SKM-1 treated with dmso at 0.1 percent for 144 hours (cell line): ENCODE data around the gene YIF1A.
A peak's percentile ranks its signal among the peaks of the same experiment; 100 is the strongest.

Experiments used
- DNase-seq: peaks from one replicate; lab custom pipeline; 2025; ENCODE audit not compliant: unreplicated experiment; lab: John Stamatoyannopoulos, UW

Gene YIF1A, protein sequence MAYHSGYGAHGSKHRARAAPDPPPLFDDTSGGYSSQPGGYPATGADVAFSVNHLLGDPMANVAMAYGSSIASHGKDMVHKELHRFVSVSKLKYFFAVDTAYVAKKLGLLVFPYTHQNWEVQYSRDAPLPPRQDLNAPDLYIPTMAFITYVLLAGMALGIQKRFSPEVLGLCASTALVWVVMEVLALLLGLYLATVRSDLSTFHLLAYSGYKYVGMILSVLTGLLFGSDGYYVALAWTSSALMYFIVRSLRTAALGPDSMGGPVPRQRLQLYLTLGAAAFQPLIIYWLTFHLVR

GRCh38 chr11:66288671-66289547, at the start of gene YIF1A:
Gene YIF1A, minus strand, starts transcription at chr11:66289143. Its CDS starts 158 bp downstream, at chr11:66288985.
- peak; percentile 98 for DNase-seq

GRCh38 chr11:66337103-66337899, 48.4 kb upstream of the YIF1A start:
- no peak for DNase-seq

DNA sequence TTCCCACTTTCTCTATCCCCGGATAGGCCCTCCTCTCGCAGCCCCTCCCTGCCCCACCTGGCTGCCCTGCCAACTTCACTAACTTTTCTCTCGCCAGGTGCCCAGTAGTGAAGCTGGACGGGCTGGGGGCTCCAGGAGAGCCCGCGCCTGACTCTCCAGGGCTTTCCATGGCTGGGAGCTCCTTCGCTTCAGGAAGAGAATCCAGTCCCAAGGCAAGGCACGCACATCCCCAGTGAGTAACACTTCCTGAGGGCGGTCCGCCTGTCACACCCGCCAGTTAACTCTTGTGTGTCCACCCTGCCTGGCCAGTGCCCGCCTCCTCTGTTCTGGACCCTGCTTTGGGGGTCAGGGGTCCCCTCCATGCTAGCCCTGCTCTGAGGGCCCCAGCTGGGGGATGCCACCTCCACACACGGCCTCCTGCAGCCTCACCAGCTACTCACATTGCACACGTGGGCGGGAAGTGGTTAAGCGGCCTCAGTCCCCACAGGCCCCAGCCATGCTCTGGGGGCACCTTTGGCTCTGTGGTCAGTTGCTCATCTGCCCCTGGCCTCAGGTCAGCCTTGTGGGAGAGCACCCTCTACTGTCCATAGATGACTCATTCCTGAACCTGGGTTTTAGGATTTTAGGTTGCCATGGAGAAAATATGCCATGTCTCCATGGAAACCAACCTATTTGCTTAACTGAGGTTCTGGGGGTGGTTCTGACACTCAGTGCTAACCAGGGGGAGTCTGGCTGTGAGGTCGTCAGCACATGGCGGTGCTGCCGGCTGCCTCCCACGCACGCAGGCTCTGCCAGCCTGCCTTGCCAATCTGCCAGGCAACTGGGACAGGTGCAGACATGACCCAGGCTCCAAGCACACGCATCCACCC, 47.5 kb upstream of the YIF1A start, which contains the start of gene RIN1:
Gene RIN1 (minus strand): TSS at position 201 of the 869 bp plus-strand sequence. CDS start 32 bp downstream, at position 169.
- DNase-seq: peak; percentile 90

DNA sequence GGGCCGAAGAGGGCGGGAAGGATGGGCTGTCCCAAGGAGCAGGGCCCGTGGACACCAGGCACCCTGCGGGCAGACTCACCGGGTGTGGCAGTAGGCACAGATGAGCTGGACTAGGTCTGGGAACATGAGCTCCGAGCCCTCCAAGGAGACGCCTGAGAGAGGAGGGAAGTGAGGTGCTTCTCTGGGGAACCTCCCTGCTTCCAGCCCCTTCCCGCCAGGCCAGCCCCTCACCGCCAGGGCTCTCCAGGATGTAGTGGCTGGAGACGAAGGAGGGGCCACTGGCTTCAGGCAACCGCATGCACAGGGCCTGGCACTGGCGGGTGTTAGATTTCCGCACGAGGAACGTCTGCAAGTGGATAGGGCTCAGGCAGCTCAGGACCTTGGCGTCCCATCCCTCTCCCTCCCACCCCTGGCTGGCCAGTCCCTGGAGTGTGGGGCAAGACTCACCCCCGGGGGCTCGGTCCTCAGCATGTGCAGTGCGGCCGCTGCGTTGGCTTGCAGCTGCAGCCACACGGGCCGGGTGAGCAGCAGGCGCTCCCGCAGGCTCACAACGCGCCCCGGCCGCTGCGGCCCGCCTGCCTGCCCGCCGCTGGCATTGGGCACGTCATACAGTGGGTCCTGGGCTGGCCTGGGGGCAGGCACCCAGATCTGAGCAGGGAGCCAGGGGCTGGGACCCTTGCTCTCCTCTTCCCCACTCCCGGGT, 46.7 kb upstream of the YIF1A start:
- DNase-seq: peak; percentile 20

DNA sequence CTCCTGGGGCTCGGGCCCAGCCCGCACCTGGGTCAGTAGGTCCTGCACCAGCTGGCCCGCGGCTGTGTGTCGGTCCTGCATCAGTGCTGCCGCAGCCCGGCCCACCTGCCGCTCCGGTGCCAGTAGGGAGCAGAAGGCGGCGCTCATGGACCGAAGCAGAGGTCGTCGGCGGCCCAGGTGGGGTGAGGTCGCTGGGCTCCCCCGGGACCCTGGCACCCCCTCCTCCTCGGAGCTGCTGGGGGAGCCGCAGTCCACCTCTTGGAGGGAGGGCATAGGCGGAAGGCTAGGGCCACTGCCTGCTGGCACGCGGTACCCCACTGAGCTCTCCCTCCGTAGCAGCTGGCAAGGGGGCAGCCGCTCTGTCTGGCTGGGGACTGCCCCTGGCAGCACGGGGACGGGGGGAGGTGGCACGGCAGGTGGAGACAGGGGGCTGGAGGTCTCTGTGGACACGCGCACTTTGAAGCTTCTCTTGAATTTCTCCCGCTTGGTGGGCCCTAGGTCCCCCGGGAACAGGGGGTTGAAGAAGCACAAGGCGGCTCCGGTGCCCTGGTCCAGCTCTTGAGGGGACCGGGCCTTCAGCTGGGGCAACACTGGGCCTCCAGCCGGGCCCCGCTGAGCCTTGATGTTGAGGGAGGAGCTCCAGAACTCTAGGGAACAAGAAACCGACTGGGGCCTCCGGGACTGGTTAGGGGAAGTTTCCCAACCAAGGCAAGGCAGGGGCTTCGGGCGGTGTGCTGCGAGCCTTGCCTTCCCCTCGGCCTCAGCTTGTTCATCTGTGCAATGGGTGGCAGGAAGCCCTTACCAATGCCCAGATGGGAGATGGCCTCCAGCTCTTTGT, 45.9 kb upstream of the YIF1A start:
- peak; percentile 62 for DNase-seq

DNA sequence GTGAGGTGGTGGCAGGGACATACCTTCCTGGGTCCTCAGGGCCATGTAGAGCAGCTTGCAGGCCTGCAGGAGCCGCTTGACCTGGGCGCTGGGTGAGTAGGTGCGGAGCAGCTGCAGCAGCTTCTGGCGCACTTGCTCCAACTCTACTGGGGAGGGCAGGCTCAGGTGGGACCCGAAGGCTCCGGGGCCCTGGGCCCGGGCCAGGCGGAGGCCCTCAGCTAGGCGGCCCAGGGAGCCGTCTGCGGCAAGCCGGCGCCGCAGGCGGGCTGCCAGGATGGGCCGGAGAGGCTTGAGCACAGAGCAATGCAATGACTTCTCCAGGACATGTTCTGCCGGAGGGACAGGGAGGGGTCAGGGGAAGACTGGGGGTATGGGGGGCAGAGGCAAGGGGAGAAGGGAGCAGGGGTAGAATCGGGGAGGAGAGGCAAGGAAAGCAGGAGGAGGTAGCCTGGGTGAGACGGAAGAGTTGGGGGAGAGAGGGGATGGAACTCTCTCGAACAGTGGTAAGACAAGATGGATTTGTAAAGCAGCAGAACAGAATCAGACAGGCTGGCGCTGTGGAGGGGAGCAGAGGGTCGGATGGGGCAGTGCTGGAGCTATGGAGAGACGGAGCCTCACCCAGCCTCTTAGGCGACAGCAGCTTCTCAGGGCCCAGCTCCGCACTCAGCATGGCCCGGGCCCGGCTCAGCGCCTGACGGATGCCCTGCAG, 45.1 kb upstream of the YIF1A start:
- no peak for DNase-seq

DNA sequence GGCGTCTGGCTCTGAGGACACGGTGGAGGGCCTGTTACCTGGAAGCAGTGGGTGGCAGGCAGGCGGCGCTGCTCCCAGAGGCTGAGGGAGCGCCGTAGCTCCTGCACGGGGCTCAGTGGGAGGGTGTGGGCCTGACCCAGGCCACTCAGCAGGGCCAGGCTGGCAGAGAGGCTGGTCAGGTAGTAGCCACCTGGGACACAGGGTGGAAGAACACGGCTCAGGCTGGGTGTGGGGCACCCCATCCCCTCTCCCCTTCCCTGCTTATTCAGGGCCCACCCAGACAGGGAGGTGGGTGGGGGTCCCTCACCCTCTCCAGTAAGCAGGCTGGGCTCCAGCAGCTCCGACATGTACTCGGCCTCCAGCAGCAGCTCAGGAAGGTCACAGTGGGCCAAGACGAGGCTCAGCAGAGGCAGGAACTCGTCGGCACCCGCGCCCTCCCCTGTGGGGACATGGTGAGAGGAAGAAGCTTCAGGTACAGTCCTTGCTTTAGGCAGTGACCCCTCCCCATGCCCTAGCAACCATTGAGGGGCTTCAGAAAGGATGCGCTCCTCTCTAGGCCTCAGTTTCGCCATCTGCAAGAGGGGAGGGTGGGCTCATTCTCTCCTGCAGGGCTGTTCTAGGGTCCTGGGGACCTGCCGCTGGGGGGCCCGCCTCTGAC, 44.4 kb upstream of the YIF1A start:
- DNase-seq: no peak

DNA sequence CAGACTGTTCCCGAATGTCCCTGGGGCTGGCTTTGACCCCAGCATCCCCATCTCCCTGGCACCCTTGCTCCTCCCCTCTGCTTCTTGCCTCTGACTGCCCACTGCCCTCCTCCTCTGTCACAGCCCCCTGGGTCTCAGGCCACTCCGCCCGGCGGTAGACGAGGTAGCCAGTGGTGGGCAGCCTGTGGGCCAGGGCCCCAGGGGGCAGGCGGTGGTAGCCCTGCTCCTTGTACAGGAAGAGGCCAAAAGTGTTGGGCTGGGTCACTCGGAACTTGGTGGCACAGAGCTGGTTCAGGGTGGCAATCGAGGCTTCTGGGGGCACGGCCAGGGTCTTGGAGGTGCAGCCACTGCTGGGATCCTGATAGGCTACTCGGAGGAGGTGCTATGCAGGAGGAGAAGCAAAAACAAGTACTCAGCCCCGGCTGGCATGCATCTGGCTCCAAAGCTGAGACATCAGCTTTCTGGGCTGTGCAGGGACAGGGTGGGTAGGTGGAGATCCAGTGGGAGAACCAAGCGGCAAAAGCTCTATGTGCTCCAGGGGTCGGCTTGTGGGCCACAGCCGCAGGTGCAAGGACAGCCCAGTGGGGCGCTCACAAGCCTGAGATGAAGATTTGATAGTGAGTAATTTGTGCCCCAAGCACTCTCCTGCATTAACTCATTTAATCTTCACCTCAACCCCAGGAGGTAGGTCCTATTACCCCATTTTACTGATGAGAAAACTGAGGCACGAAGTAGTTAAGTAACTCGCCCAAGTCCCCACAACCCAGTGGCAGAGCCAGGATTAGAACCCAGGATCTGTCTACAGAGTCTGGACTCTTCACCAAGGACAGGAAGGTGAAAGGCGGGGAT, 43.7 kb upstream of the YIF1A start:
- no peak for DNase-seq

- no peak for DNase-seq
Measured at GRCh38 chr11:66331542-66332370, 42.8 kb upstream of the YIF1A start.

DNA sequence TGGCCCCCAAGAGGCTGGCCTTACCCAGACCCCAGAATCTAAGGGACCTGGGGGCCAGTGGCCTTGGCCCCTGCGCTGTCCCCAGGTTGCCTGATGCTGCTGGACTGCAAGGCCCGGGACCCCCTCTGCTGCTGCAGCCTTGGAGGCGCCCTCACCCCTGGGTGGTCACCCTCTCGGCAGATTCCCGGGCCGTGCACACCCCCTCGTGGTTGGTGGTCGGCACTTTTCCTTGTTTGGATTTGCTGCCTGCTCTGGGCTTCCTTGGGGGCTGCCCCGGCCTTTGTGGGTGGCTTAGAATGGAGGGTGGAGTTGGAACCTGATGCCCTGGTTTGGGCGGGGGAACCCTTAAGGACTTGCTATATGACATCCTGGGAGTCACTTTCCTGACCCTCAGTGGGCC, 42.0 kb upstream of the YIF1A start:
- DNase-seq: no peak

DNA sequence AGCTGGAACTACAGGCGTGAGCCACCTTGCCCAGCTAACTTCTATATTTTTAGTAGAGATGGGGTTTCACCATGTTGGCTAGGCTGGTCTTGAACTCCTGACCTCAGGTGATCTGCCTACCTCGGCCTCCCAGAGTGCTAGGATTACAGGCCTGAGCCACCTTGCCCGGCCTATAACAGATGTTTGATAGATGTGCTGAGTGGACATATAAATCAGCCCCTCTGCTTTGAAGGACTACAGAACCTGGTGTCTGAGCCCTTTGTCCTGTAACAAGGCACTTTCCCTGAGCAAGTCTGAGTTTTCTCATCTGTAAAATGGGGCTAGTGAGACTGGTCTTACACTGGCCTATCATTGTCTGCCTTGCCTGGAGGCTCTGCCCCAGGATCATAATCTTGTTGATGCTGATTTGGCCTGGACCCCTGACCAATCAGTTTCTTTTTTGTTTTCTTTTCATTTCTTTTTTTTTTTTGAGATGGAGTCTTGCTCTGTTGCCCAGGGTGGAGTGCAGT, 40.3 kb upstream of the YIF1A start:
- DNase-seq: no peak

GRCh38 chr11:66328302-66329144, 39.6 kb upstream of the YIF1A start:
- DNase-seq: peak; percentile 71

DNA sequence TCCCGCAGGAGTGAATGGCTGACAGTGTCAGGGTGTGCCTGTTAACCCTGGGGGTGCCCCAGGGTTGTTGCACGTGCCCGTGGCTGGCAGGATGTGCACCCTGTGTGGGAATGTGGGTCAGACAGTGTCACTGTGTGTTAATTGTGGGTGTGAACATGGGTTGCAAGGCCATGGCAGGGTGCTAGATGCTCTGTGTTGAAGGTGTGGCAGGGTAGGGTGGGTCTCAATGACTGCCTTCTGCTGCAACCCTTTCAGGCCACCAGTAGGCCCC, 39.0 kb upstream of the YIF1A start:
- DNase-seq: no peak

DNA sequence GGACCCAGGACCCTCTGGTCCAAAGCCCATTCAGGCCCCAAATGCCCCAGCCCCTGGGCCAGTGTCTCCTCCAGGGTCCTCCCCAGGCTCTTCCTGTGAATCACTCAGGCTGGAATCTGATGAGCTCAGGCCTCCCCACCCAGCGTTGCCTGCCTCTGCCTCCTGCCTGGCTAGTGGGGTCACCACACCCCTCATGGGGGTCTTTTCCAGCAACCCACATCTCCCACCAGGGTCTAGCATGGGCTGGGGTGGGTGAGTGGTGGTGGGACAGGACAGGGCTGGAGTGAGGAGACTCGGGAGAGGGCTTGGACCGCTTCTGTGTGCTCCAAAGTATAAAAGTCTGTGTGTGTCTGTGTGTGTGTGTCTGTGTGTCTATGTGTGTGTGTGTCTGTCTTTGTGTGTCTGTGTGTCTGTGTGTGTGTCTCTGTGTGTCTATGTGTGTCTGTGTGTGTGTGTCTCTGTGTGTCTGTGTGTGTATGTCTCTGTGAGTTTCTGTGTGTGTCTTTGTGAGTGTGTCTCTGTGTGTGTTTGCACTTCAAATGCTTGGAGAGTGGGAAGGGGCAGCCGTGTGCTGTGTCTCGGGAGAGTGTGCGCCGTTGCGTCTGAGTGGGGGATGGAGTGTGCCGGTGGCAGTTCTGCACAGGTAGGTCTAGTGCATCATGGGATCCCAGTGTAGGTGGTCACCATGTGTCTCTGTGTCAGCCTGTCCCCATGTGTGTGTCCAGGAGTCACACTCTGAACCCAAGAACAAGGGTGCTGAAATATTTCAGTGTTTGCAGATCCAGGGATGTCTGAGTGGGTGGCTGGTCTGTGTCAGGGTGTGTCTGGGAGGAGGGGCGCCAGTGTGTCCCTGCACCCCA, 38.5 kb upstream of the YIF1A start:
- DNase-seq: no peak
